HepG2 (cell line): ENCODE results near the gene FAM163B. TPM values are rescaled to one million over a fixed set of nuclear protein-coding genes. Genes with fewer than 3 reads are reported as not detected.

Experiments used
- POGK ChIP-seq: sonication (generic); formaldehyde crosslinking; conservative IDR thresholded peaks from 2 replicates; pipeline ENCODE4 v1.8.0; 2022; ENCODE audit warnings: mild to moderate bottlenecking, moderate library complexity, missing genetic modification reagents
- ZEB1 ChIP-seq: IDR thresholded peaks from 2 replicates; pipeline ENCODE4 v1.6.1; 2012; ENCODE audit warnings: mild to moderate bottlenecking, low read depth, inconsistent platforms; ENCODE audit not compliant: insufficient replicate concordance
- ZNF296 ChIP-seq: sonication (generic); formaldehyde crosslinking; conservative IDR thresholded peaks from 2 replicates; pipeline ENCODE4 v1.5.0; 2020; ENCODE audit warnings: mild to moderate bottlenecking, missing genetic modification reagents
- ZNF639 ChIP-seq: conservative IDR thresholded peaks from 2 replicates; pipeline ENCODE4 v1.6.1; 2018; ENCODE audit warnings: missing genetic modification reagents
- ZNF800 ChIP-seq: sonication (generic); formaldehyde crosslinking; IDR thresholded peaks from 2 replicates; pipeline ENCODE4 v1.4.0; 2020; ENCODE audit warnings: missing genetic modification reagents
- polyA plus RNA-seq, 8 experiments: library from polyadenylated mRNA; depleted of rRNA in 3 of 8; stranded (reverse) in 7 of 8; unstranded in 1 of 8; fragments of >200 nt; fragmentation: Illumina TruSeq in 4 of 8; extraction: Trizol in 4 of 8; gene quantifications; 2 replicates each; pipeline versions ENCODE4 v1.2.1 to v1.2.3, GENCODE V29; 2011 to 2016; ENCODE audit warnings: low read depth in 4 of 8, missing spikeins in 1 of 8, mixed read lengths in 1 of 8; ENCODE audit not compliant: insufficient read depth in 1 of 8
- total RNA-seq, 5 experiments: library from RNA; depleted of rRNA; stranded (reverse); fragments of >200 nt; fragmentation: Illumina TruSeq; extraction: Trizol; gene quantifications; 2 replicates each; pipeline ENCODE4 v1.2.3, GENCODE V29; 2016; ENCODE audit warnings: low read depth in 1 of 5
- TF ChIP-seq, protein P1 (sequence below): sonication (generic); formaldehyde crosslinking; IDR thresholded peaks from 2 replicates; pipeline ENCODE4 v1.9.0; 2022; ENCODE audit warnings: missing genetic modification reagents, mild to moderate bottlenecking, borderline replicate concordance
- TF ChIP-seq, protein P2 (sequence below): sonication (generic); formaldehyde crosslinking; IDR thresholded peaks from 2 replicates; pipeline ENCODE4 v1.4.0; 2020; ENCODE audit warnings: mild to moderate bottlenecking, missing genetic modification reagents

The FAM163B gene
- total and polyA plus RNA-seq, 2 of the 13 experiments (the other 11 are each of a cell fraction or from before 2014, with no cell fraction given): not detected

DNA sequence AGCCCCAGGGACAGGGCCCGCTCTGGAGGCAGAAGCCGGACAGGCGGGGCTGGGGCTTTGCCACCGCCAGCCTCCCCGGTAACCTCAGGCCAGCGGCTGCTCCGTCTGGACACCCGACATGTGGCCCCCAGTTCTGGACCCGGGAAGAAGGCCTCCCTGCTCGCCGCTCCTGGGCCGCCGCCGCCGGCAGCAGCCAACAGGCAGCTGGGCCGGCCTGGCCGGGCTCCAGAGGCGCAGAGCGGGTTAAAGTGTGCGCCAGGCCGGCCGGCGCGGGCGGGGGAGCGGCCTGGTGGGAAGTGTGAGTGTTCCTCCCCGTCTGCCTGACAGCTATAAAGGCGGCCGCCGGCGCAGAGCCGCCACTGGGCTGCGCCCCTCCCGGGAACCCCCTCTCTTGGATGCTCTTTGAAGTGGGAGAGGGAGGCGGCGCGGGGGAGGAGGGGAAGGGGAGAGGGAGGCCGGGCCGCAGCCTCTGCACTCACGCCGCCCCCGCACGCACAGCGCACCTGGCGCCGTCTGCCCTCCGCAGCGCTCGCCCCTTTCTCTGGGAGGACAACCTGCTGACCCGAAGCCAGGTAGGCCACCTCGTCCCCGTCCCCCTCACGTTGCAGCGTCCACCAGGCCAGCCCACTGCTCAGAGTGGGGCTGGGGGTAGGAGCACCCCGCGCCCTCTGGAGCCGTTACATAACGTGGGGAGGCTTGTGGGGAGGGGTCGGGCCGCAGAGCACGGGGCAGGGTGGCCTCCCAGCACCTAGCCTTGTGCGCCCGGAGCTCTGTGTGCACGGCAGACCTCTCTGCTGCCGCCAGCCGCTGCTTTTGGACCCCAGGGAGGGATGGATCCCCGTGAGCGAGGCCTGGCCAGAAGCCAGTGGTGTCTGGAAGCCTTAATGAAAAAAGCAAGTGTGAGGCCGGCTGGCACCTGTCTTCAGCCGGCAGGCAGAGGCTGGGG is 74.6 kb downstream of the FAM163B start, which contains the start of gene ADAMTSL2 (continued):
- 0 out of 2 replicates have a peak, but pooled peaks have one; percentile 21 for TF ChIP-seq POGK (CRISPR knock-in tag)
- TF ChIP-seq, protein P1, sequence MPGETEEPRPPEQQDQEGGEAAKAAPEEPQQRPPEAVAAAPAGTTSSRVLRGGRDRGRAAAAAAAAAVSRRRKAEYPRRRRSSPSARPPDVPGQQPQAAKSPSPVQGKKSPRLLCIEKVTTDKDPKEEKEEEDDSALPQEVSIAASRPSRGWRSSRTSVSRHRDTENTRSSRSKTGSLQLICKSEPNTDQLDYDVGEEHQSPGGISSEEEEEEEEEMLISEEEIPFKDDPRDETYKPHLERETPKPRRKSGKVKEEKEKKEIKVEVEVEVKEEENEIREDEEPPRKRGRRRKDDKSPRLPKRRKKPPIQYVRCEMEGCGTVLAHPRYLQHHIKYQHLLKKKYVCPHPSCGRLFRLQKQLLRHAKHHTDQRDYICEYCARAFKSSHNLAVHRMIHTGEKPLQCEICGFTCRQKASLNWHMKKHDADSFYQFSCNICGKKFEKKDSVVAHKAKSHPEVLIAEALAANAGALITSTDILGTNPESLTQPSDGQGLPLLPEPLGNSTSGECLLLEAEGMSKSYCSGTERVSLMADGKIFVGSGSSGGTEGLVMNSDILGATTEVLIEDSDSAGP (CRISPR knock-in tag): peak; percentile 40; the same call in 1 of the 2 replicates
- peak; percentile 33 for TF ChIP-seq ZEB1
- 0 out of 2 replicates have a peak, but pooled peaks have one; percentile 54 for TF ChIP-seq ZNF296 (CRISPR knock-in tag)
- TF ChIP-seq ZNF639 (CRISPR knock-in tag): no peak
- TF ChIP-seq, protein P2, sequence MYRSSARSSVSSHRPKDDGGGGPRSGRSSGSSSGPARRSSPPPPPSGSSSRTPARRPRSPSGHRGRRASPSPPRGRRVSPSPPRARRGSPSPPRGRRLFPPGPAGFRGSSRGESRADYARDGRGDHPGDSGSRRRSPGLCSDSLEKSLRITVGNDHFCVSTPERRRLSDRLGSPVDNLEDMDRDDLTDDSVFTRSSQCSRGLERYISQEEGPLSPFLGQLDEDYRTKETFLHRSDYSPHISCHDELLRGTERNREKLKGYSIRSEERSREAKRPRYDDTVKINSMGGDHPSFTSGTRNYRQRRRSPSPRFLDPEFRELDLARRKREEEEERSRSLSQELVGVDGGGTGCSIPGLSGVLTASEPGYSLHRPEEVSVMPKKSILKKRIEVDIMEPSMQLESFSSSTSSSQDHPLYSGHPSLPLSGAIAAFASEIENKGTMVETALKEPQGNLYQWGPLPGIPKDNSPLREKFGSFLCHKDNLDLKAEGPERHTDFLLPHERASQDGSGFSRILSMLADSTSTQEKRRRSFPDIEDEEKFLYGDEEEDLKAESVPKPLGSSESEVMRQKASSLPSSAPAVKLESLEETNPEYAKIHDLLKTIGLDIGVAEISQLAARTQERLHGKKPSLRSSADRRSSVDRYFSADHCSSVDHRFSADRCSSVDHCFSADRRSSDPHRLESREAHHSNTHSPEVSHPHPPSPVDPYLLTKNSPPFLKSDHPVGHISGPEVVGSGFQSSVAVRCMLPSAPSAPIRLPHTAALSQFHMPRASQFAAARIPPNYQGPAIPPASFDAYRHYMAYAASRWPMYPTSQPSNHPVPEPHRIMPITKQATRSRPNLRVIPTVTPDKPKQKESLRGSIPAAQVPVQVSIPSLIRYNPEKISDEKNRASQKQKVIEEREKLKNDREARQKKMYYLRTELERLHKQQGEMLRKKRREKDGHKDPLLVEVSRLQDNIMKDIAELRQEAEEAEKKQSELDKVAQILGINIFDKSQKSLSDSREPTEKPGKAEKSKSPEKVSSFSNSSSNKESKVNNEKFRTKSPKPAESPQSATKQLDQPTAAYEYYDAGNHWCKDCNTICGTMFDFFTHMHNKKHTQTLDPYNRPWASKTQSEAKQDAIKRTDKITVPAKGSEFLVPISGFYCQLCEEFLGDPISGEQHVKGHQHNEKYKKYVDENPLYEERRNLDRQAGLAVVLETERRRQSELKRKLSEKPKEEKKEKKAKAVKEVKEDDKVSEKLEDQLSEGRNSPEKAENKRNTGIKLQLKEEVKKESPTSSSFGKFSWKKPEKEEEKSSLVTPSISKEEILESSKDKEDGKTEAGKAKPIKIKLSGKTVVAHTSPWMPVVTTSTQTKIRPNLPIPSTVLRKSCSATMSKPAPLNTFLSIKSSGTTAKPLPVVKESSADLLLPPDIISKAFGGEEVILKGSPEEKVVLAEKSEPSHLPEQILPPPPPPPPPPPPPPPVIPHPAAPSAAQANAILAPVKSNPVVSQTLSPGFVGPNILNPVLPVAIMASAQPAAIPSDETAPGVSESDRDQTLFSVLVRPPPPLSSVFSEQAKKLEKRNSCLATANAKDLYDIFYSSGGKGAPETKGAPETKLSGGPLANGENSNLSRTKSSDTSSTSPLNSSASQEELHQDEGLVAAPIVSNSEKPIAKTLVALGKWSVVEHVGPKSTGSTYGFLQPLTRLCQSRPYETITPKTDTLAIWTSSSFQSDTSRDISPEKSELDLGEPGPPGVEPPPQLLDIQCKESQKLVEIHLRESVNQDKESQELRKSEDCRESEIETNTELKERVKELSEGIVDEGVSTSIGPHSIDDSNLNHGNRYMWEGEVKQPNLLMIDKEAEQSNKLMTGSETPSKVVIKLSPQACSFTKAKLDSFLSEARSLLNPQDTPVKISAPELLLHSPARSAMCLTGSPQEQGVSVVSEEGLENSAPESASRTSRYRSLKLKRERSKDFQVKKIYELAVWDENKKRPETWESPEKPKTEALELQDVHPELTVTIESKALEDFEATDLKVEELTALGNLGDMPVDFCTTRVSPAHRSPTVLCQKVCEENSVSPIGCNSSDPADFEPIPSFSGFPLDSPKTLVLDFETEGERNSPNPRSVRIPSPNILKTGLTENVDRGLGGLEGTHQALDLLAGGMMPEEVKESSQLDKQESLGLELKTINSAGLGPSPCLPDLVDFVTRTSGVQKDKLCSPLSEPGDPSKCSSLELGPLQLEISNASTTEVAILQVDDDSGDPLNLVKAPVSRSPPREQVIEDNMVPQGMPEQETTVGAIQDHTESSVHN (CRISPR knock-in tag): no peak
- TF ChIP-seq ZNF800 (CRISPR knock-in tag): peak; percentile 71; the same call in 1 of the 2 replicates
